PFSK-1 (cell line): ENCODE results near the gene ABCC1.

Experiments used
- POLR2AphosphoS5 ChIP-seq: IDR thresholded peaks from 2 replicates; pipeline ENCODE4 v1.6.1; 2012; ENCODE audit warnings: low read depth, mild to moderate bottlenecking, control low read depth, low read length, moderate library complexity
- SIN3A ChIP-seq: IDR thresholded peaks from 2 replicates; pipeline ENCODE4 v1.6.1; 2012; ENCODE audit warnings: mild to moderate bottlenecking, low read length, moderate library complexity, borderline replicate concordance; ENCODE audit not compliant: insufficient read depth
- TAF1 ChIP-seq: IDR thresholded peaks from 2 replicates; pipeline ENCODE4 v1.6.1; 2012; ENCODE audit warnings: low read length, control low read depth, borderline replicate concordance; ENCODE audit not compliant: insufficient read depth

GRCh38 chr16:16020291-16020690, 70.9 kb downstream of the ABCC1 start:
- TF ChIP-seq POLR2AphosphoS5 (no peak), TAF1 (no peak), SIN3A (no peak)
